SK-N-DZ (cell line): ENCODE results near the gene C10orf67.
"Not testable (repeated sequence)": the region's sequence is repeated elsewhere in the genome, so short reads cannot be mapped to it uniquely, and the experiment has no call there.

Experiments
- DNase-seq: peaks from one replicate; pipeline ENCODE4 v3.0.0-alpha.2; 2015; ENCODE audit warnings: low spot score

The C10orf67 gene

GRCh38 chr10:23362879-23363792 lies 18.5 kb upstream of the C10orf67 start:
- no peak for DNase-seq

- DNase-seq, result no peak
Measured at GRCh38 chr10:23362069-23362830, 17.7 kb upstream of the C10orf67 start.

GRCh38 chr10:23361665-23362064 lies 17.1 kb upstream of the C10orf67 start:
- no peak for DNase-seq

- DNase-seq, result no peak
Measured at GRCh38 chr10:23359692-23360380, 15.2 kb upstream of the C10orf67 start.

- no peak for DNase-seq
Measured at GRCh38 chr10:23358357-23358756, 13.8 kb upstream of the C10orf67 start.

GRCh38 chr10:23354630-23355279 lies 10.2 kb upstream of the C10orf67 start:
- no peak for DNase-seq

- DNase-seq, result no peak
Measured at GRCh38 chr10:23351926-23352519, 7.4 kb upstream of the C10orf67 start.

- DNase-seq, result not testable (repeated sequence)
Measured at GRCh38 chr10:23350706-23351105, 6.1 kb upstream of the C10orf67 start.

- DNase-seq, result no peak
Measured at GRCh38 chr10:23345861-23346260, 1.3 kb upstream of the C10orf67 start.

GRCh38 chr10:23343591-23344240 lies 881 bp downstream of the C10orf67 start:
- DNase-seq, result no peak

- no peak for DNase-seq
Measured at GRCh38 chr10:23342213-23342884, 2.2 kb downstream of the C10orf67 start.

- no peak for DNase-seq
Measured at GRCh38 chr10:23341004-23341403, 3.6 kb downstream of the C10orf67 start.

GRCh38 chr10:23340354-23340753 lies 4.2 kb downstream of the C10orf67 start:
- no peak for DNase-seq

GRCh38 chr10:23338886-23339285 lies 5.7 kb downstream of the C10orf67 start:
- no peak for DNase-seq

GRCh38 chr10:23338155-23338828 lies 6.3 kb downstream of the C10orf67 start:
- DNase-seq, result no peak

GRCh38 chr10:23337616-23338015 lies 7.0 kb downstream of the C10orf67 start:
- DNase-seq, result no peak

- no peak for DNase-seq
Measured at GRCh38 chr10:23331567-23332301, 12.9 kb downstream of the C10orf67 start.

GRCh38 chr10:23330948-23331347 lies 13.6 kb downstream of the C10orf67 start:
- DNase-seq, result no peak
